GM12892 (cell line): ENCODE measurements around the gene DDX25.

Experiments
- POLR2A ChIP-seq: IDR thresholded peaks from 2 replicates; pipeline ENCODE4 v1.6.1; 2011; ENCODE audit warnings: low read depth, low read length, control low read depth
- TAF1 ChIP-seq: IDR thresholded peaks from 2 replicates; pipeline ENCODE4 v1.6.1; 2011; ENCODE audit warnings: low read depth, mild to moderate bottlenecking, control low read depth, low read length, borderline replicate concordance

DNA sequence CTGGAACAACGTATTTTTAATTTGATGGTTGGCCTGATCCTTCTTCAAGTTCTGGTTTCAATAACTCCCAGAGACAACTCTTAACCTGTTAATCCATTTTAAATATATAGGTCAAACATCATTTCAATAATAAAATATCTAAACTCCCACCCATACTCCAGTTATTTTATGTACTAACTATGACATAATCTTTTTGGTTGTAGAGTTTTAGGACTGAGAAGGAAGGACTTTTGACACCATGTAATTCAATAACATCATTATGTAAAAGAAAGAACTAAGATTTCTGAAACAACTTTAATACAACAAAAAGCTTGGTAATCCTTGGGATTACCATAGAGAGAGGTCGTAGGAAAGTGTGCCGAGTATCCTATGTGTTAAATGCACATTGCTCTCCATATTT is 73.0 kb downstream of the DDX25 start:
- no peak for TF ChIP-seq POLR2A
- TF ChIP-seq TAF1: no peak
